Liver (tissue), 9 donors: Measurements from ENCODE around the gene ALS2CL. TPM values are rescaled to one million over a fixed set of nuclear protein-coding genes. Genes with fewer than 3 reads are reported as not detected.

Experiments used
- DNase-seq: peaks from one replicate; pipeline ENCODE4 v3.0.0-alpha.2; 2017; ENCODE audit warnings: low spot score
- H3K27ac ChIP-seq, 2 donors: one replicate each; pipeline ENCODE4 v1.7.0; 2013; ENCODE audit warnings: inconsistent platforms in 2 of 2, low read length in 2 of 2, control low read depth in 1 of 2, low read depth in 1 of 2, mild to moderate bottlenecking in 1 of 2
- H3K27me3 ChIP-seq, 4 donors: one replicate each; pipeline versions ENCODE4 v1.6.1 to v1.7.0; 2013; ENCODE audit warnings: low read length in 3 of 4, inconsistent platforms in 1 of 4, mild to moderate bottlenecking in 1 of 4, moderate library complexity in 1 of 4; ENCODE audit not compliant: control insufficient read depth in 4 of 4, insufficient read depth in 4 of 4
- H3K36me3 ChIP-seq, 4 donors: one replicate each; pipeline versions ENCODE4 v1.6.1 to v1.7.0; 2013; ENCODE audit warnings: low read length in 3 of 4, mild to moderate bottlenecking in 3 of 4, low read depth in 1 of 4, moderate library complexity in 1 of 4; ENCODE audit not compliant: control insufficient read depth in 4 of 4, insufficient read depth in 3 of 4
- H3K4me1 ChIP-seq, 4 donors: one replicate each; pipeline versions ENCODE4 v1.6.1 to v1.7.0; 2013; ENCODE audit warnings: low read length in 3 of 4, mild to moderate bottlenecking in 3 of 4, moderate library complexity in 1 of 4; ENCODE audit not compliant: control insufficient read depth in 4 of 4, insufficient read depth in 4 of 4
- H3K4me3 ChIP-seq, 3 donors: one replicate each; pipeline versions ENCODE4 v1.6.1 to v1.7.0; 2013; ENCODE audit warnings: low read length in 3 of 3, control low read depth in 1 of 3, low read depth in 1 of 3, mild to moderate bottlenecking in 1 of 3
- H3K9ac ChIP-seq, 2 donors: one replicate each; pipeline ENCODE4 v1.7.0; 2013; ENCODE audit warnings: low read length in 2 of 2, mild to moderate bottlenecking in 2 of 2, moderate library complexity in 2 of 2, control low read depth in 1 of 2, low read depth in 1 of 2
- H3K9me3 ChIP-seq, 4 donors: one replicate each; pipeline versions ENCODE4 v1.6.1 to v1.7.0; 2013; ENCODE audit warnings: low read length in 3 of 4; ENCODE audit not compliant: control insufficient read depth in 4 of 4
- EGR1 ChIP-seq, 2 donors: IDR thresholded peaks; 2 replicates each; pipeline ENCODE4 v1.6.1; 2016 to 2018; ENCODE audit warnings: antibody characterized with exemption in 2 of 2, low read depth in 2 of 2
- FOXA2 ChIP-seq: IDR thresholded peaks from 2 replicates; pipeline ENCODE4 v1.6.1; 2016; ENCODE audit warnings: antibody characterized with exemption
- GABPA ChIP-seq, 2 donors: IDR thresholded peaks in 1 of 2; conservative IDR thresholded peaks in 1 of 2; 2 replicates each; pipeline ENCODE4 v1.6.1; 2016; ENCODE audit warnings: antibody characterized with exemption in 2 of 2, mild to moderate bottlenecking in 1 of 2, moderate library complexity in 1 of 2
- HNF4A ChIP-seq, 2 donors: conservative IDR thresholded peaks; 2 replicates each; pipeline ENCODE4 v1.6.1; 2016; ENCODE audit warnings: antibody characterized with exemption in 2 of 2, mild to moderate bottlenecking in 2 of 2
- HNF4G ChIP-seq: IDR thresholded peaks from 2 replicates; pipeline ENCODE4 v1.6.1; 2016; ENCODE audit warnings: antibody characterized with exemption
- JUND ChIP-seq, 2 donors: IDR thresholded peaks; 2 replicates each; pipeline ENCODE4 v1.6.1; 2016; ENCODE audit warnings: antibody characterized with exemption in 2 of 2
- NR2F2 ChIP-seq: IDR thresholded peaks from 2 replicates; pipeline ENCODE4 v1.6.1; 2016; ENCODE audit warnings: antibody characterized with exemption
- RAD21 ChIP-seq, 2 donors: IDR thresholded peaks; 2 replicates each; pipeline ENCODE4 v1.6.1; 2016; ENCODE audit warnings: antibody characterized with exemption in 2 of 2, mild to moderate bottlenecking in 2 of 2
- RXRA ChIP-seq, 2 donors: IDR thresholded peaks; 2 replicates each; pipeline ENCODE4 v1.6.1; 2017 to 2018; ENCODE audit warnings: antibody characterized with exemption in 2 of 2, mild to moderate bottlenecking in 1 of 2
- SP1 ChIP-seq: IDR thresholded peaks from 2 replicates; pipeline ENCODE4 v1.6.1; 2018; ENCODE audit warnings: antibody characterized with exemption, mild to moderate bottlenecking
- TAF1 ChIP-seq: conservative IDR thresholded peaks from 2 replicates; pipeline ENCODE4 v1.6.1; 2016; ENCODE audit warnings: antibody characterized with exemption, mild to moderate bottlenecking
- YY1 ChIP-seq: IDR thresholded peaks from 2 replicates; pipeline ENCODE4 v1.6.1; 2016; ENCODE audit warnings: antibody characterized with exemption, mild to moderate bottlenecking
- WGBS: extraction: QIAGEN DNeasy Blood & Tissue Kit; methylation state at CpG from one replicate; pipeline ENCODE4 v1.1.7; 2013; 5-methylcytosine and 5-hydroxymethylcytosine counted together
- polyA plus RNA-seq, 2 donors: library from polyadenylated mRNA; stranded (reverse) in 1 of 2; unstranded in 1 of 2; fragments of 200-250 nt in 1 of 2; fragments of >200 nt in 1 of 2; fragmentation: Nextera tagmentation in 1 of 2; extraction: Ambion mirVana in 1 of 2; gene quantifications; one replicate each; pipeline versions ENCODE4 v1.2.1 to v1.2.3, GENCODE V29; 2013 to 2015
- total RNA-seq, 2 donors: library from RNA; depleted of rRNA; stranded (reverse); fragments of >200 nt; gene quantifications; one replicate each; pipeline ENCODE4 v1.2.3, GENCODE V29; 2014
- TF ChIP-seq, protein P1 (sequence below): IDR thresholded peaks from 2 replicates; pipeline ENCODE4 v1.6.1; 2016; ENCODE audit warnings: antibody characterized with exemption
- TF ChIP-seq, protein P2 (sequence below): IDR thresholded peaks from 2 replicates; pipeline ENCODE4 v1.6.1; 2016; ENCODE audit warnings: antibody characterized with exemption
- TF ChIP-seq, protein P3 (sequence below): fragments of 150-350 bp; IDR thresholded peaks from 2 replicates; pipeline ENCODE4 v1.5.1; 2017; ENCODE audit warnings: improper control_type of control experiment, low read depth, low read length; ENCODE audit not compliant: missing input control
- TF ChIP-seq, protein P4 (sequence below): IDR thresholded peaks from 2 replicates; pipeline ENCODE4 v1.6.1; 2016; ENCODE audit warnings: antibody characterized with exemption, mild to moderate bottlenecking
- TF ChIP-seq, protein P5 (sequence below): IDR thresholded peaks from 2 replicates; pipeline ENCODE4 v1.6.1; 2016; ENCODE audit warnings: antibody characterized with exemption
- donor health status: healthy.
- donor health status: healthy.
- donor health status: healthy.
- donor health status: healthy.
- donor health status: healthy.

Gene ALS2CL
- total and polyA plus RNA-seq, 4 donors: 0.51 to 22.9 (median 5.7) TPM

DNA sequence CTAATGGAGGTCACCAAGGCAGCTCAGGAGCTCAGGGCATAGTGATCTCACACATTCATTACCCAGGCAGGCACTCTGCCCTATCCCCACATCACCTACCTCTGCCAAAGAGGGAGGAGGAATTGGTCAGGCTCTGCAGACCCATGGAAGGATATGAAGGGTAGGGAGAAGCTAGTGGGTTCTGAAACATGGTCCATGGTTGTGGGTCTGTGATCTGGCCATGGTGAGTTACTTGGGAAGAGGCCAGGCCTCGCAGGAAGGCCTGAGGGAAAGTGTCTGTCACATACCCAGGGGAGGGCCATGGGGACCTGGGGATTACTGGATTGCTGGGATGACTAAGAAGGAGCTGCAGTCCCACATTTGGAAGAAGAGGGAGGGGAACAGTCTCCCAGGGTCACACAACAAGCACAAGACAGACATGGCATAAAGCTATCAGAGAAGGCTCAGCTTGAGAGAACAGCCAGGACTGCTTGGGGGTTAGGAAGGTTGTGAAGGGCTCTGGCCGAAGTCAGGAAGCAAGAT lies 25.6 kb upstream of the ALS2CL start:
- H3K9ac ChIP-seq: no peak overlapping the region
- DNase-seq: no peak
- no peaks in the 10 kb centered on the region for H3K9me3 ChIP-seq
- H3K27ac ChIP-seq: no peak overlapping the region
- TF ChIP-seq TAF1: no peak
- TF ChIP-seq FOXA2: no peak
- no peak for TF ChIP-seq HNF4A (conservative IDR thresholded peaks at IDR 0.05)
- no peak for TF ChIP-seq SP1
- TF ChIP-seq, protein P1, sequence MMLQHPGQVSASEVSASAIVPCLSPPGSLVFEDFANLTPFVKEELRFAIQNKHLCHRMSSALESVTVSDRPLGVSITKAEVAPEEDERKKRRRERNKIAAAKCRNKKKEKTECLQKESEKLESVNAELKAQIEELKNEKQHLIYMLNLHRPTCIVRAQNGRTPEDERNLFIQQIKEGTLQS: no peak
- TF ChIP-seq NR2F2: no peak
- no peaks in the 10 kb centered on the region for H3K4me1 ChIP-seq
- no peaks in the 10 kb centered on the region for H3K27me3 ChIP-seq
- no peak overlapping the region for H3K4me3 ChIP-seq
- 93% methylated on average over 2 of the region's 2 CpGs for WGBS
- H3K36me3 ChIP-seq: no peaks in the 10 kb centered on the region

DNA sequence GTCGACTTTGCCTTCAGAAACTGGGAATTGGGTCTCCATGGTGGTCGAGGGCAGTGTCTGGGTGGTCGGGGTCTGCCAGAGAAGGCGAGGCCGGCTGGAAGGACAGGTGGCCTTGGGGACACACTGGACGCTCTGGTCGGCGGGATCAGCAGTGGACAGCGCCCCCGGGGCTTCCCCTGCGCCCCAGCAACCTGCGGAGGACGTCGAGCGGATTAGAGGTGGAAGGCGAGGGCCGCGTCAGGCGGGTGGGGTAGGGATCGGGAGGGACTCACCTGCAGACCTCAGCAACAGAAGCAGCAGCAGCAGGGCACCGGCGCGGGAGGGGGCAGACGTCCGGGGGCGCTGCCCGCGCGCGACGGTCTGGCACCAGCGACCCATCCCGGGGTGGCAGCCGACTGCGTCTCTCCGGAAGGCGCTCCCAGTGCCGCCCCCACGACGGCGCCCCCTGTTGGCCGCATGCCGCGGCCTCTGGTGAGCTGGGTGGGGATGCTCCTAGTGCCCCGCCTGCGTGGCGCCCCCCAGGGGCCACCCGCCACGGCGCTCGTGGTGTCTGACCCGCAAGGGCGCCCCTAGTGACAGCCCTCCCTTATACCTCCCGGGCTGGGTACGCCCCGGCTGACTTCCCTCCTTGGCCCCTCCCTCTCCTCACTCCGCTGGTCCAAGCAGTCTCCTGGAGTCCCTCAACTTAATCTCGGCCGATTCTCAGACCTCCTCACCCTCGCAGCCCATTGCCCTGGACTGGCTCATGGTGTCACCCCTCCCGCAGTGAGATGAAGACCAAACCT lies 24.2 kb upstream of the ALS2CL start, which contains the start of gene PRSS50:
Gene PRSS50, minus strand, starts transcription at position 423 of the 785 bp plus-strand sequence. Its CDS starts 45 bp downstream, at position 378.
- peak; percentile 33 for DNase-seq
- H3K36me3 ChIP-seq: no peaks in the 10 kb centered on the region
- no peak within 1 kb of the TSS for H3K27ac ChIP-seq
- H3K9me3 ChIP-seq: no peaks in the 10 kb centered on the region
- H3K4me3 ChIP-seq: no peak within 1 kb of the TSS
- no peaks in the 10 kb centered on the region for H3K4me1 ChIP-seq
- H3K9ac ChIP-seq: no peak within 1 kb of the TSS
- TF ChIP-seq HNF4A (conservative IDR thresholded peaks at IDR 0.05) (no peak), NR2F2 (no peak), RXRA (IDR thresholded peaks at IDR 0.05) (no peak), GABPA (IDR thresholded peaks at IDR 0.05 in 1 of 2, conservative IDR thresholded peaks at IDR 0.05 in 1 of 2) (no peak), YY1 (no peak), TAF1 (no peak), FOXA2 (no peak), HNF4G (no peak), JUND (IDR thresholded peaks at IDR 0.05) (no peak), RAD21 (IDR thresholded peaks at IDR 0.05) (no peak), EGR1 (IDR thresholded peaks at IDR 0.05; ENCODE audit: low read depth in 2 of 2) (no peak)
- TF ChIP-seq, protein P2, sequence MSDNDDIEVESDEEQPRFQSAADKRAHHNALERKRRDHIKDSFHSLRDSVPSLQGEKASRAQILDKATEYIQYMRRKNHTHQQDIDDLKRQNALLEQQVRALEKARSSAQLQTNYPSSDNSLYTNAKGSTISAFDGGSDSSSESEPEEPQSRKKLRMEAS: no peak
- TF ChIP-seq, protein P3, sequence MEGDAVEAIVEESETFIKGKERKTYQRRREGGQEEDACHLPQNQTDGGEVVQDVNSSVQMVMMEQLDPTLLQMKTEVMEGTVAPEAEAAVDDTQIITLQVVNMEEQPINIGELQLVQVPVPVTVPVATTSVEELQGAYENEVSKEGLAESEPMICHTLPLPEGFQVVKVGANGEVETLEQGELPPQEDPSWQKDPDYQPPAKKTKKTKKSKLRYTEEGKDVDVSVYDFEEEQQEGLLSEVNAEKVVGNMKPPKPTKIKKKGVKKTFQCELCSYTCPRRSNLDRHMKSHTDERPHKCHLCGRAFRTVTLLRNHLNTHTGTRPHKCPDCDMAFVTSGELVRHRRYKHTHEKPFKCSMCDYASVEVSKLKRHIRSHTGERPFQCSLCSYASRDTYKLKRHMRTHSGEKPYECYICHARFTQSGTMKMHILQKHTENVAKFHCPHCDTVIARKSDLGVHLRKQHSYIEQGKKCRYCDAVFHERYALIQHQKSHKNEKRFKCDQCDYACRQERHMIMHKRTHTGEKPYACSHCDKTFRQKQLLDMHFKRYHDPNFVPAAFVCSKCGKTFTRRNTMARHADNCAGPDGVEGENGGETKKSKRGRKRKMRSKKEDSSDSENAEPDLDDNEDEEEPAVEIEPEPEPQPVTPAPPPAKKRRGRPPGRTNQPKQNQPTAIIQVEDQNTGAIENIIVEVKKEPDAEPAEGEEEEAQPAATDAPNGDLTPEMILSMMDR: no peak
- TF ChIP-seq, protein P4, sequence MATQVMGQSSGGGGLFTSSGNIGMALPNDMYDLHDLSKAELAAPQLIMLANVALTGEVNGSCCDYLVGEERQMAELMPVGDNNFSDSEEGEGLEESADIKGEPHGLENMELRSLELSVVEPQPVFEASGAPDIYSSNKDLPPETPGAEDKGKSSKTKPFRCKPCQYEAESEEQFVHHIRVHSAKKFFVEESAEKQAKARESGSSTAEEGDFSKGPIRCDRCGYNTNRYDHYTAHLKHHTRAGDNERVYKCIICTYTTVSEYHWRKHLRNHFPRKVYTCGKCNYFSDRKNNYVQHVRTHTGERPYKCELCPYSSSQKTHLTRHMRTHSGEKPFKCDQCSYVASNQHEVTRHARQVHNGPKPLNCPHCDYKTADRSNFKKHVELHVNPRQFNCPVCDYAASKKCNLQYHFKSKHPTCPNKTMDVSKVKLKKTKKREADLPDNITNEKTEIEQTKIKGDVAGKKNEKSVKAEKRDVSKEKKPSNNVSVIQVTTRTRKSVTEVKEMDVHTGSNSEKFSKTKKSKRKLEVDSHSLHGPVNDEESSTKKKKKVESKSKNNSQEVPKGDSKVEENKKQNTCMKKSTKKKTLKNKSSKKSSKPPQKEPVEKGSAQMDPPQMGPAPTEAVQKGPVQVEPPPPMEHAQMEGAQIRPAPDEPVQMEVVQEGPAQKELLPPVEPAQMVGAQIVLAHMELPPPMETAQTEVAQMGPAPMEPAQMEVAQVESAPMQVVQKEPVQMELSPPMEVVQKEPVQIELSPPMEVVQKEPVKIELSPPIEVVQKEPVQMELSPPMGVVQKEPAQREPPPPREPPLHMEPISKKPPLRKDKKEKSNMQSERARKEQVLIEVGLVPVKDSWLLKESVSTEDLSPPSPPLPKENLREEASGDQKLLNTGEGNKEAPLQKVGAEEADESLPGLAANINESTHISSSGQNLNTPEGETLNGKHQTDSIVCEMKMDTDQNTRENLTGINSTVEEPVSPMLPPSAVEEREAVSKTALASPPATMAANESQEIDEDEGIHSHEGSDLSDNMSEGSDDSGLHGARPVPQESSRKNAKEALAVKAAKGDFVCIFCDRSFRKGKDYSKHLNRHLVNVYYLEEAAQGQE: no peak
- TF ChIP-seq, protein P1: no peak
- TF ChIP-seq, protein P5, sequence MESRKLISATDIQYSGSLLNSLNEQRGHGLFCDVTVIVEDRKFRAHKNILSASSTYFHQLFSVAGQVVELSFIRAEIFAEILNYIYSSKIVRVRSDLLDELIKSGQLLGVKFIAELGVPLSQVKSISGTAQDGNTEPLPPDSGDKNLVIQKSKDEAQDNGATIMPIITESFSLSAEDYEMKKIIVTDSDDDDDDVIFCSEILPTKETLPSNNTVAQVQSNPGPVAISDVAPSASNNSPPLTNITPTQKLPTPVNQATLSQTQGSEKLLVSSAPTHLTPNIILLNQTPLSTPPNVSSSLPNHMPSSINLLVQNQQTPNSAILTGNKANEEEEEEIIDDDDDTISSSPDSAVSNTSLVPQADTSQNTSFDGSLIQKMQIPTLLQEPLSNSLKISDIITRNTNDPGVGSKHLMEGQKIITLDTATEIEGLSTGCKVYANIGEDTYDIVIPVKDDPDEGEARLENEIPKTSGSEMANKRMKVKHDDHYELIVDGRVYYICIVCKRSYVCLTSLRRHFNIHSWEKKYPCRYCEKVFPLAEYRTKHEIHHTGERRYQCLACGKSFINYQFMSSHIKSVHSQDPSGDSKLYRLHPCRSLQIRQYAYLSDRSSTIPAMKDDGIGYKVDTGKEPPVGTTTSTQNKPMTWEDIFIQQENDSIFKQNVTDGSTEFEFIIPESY: no peak
- H3K27me3 ChIP-seq: no peaks in the 10 kb centered on the region
- WGBS: 61% methylated on average over 61 of the region's 61 CpGs
